NB4 (cell line): ENCODE results near the gene ZNF664.

Experiments
- DNase-seq: peaks from one replicate; pipeline ENCODE4 v3.0.0; 2010; ENCODE audit warnings: low read depth
- H3K4me3 ChIP-seq: one replicate; pipeline ENCODE4 v1.5.1; 2011; ENCODE audit warnings: mild to moderate bottlenecking, low read depth, low read length, moderate library complexity
- MYC ChIP-seq: IDR thresholded peaks from 2 replicates; pipeline ENCODE4 v1.6.1; 2011; ENCODE audit warnings: low read depth, low read length
- POLR2A ChIP-seq: IDR thresholded peaks from 2 replicates; pipeline ENCODE4 v1.6.1; 2011; ENCODE audit warnings: mild to moderate bottlenecking; ENCODE audit not compliant: insufficient read length; ENCODE audit errors: extremely low read depth
- TF ChIP-seq, protein P1 (sequence below): IDR thresholded peaks from one replicate; pipeline ENCODE4 v1.5.1; 2012; ENCODE audit warnings: low read depth, low read length
- TF ChIP-seq, protein P2 (sequence below): IDR thresholded peaks from 2 replicates; pipeline ENCODE4 v1.6.1; 2011; ENCODE audit warnings: low read depth, low read length

The ZNF664 gene

DNA sequence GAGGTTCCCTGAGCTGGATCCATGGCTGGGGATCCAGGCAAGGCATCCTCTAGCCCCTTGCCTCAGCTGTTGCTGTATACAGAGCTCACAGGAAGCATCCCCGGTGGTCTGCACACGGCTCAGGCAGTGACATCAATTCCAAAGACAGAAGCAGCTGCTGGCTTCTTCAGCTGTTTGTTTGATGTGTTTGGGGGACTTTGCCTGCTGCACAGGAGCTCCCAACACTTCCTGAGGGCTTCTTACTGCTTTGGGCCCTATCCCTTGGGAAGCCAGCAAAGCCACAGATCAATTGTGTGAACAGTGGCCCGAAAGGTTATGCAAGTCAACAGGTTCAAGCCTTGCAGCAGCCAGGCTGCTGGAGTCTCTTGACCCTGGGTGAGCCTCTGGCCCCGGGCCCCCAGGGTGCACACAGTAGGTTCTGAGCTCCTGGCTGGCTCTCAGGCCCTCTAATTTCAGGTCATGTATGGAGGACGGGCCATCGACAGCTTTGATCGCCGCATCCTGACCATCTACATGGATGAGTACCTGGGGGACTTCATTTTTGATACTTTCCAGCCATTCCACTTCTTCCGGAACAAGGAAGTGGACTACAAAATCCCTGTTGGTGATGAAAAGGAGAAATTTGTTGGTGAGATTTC, 43.0 kb upstream of the ZNF664 start:
- DNase-seq = no peak
- TF ChIP-seq POLR2A (no peak), MYC (no peak)
- TF ChIP-seq, protein P1, sequence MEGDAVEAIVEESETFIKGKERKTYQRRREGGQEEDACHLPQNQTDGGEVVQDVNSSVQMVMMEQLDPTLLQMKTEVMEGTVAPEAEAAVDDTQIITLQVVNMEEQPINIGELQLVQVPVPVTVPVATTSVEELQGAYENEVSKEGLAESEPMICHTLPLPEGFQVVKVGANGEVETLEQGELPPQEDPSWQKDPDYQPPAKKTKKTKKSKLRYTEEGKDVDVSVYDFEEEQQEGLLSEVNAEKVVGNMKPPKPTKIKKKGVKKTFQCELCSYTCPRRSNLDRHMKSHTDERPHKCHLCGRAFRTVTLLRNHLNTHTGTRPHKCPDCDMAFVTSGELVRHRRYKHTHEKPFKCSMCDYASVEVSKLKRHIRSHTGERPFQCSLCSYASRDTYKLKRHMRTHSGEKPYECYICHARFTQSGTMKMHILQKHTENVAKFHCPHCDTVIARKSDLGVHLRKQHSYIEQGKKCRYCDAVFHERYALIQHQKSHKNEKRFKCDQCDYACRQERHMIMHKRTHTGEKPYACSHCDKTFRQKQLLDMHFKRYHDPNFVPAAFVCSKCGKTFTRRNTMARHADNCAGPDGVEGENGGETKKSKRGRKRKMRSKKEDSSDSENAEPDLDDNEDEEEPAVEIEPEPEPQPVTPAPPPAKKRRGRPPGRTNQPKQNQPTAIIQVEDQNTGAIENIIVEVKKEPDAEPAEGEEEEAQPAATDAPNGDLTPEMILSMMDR = no peak
- TF ChIP-seq, protein P2, sequence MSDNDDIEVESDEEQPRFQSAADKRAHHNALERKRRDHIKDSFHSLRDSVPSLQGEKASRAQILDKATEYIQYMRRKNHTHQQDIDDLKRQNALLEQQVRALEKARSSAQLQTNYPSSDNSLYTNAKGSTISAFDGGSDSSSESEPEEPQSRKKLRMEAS = no peak

DNA sequence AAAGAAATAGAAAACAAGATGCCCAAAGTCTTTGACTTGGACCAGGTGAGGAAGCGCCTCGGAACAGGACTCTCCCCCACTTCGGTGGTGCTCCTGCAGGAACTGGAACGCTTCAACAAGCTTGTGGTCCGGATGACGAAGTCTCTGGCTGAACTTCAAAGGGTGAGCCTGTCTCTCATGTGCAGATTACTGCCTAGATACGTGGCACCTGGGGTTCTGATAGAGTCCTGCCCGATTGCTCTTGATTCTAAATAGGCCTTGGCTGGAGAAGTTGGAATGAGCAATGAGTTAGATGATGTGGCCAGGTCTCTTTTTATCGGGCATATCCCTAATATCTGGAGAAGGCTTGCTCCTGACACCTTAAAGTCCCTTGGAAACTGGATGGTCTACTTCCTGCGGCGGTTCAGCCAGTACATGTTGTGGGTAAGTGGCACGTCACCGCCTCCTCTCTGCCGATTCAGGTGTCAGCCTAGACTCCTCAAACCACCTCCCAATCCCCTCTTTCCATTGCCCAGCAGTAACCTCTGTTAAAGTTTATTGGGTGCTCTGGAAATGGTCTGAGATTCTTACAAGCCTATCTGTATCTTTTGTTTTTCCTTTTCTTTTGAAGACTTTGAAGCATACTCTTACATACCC, 41.2 kb upstream of the ZNF664 start:
- no peak for DNase-seq
- H3K4me3 ChIP-seq = no peak overlapping the region
- no peak for TF ChIP-seq MYC

More for the DNA sequence above, 43.0 kb upstream of the ZNF664 start:
- no peak overlapping the region for H3K4me3 ChIP-seq

DNA sequence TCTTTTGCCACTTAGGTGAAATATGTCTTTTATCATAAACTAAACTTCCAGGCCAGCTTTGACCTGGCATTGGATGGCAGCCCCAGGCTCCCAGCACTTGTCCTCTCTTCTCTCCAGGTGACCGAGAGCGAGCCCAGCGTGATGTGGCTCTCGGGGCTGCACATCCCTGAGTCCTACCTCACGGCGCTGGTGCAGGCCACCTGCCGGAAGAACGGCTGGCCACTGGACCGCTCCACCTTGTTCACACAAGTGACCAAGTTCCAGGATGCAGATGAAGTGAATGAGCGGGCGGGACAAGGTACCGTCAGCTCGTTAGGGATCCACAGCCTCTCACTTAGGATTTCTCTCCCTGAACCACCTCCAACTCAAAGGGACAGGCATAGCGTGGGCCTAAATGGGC, 39.8 kb upstream of the ZNF664 start:
- TF ChIP-seq POLR2A (no peak), MYC (no peak)
- TF ChIP-seq, protein P1 = no peak
- TF ChIP-seq, protein P2 = no peak
- no peak for DNase-seq
- H3K4me3 ChIP-seq = no peak overlapping the region

DNA sequence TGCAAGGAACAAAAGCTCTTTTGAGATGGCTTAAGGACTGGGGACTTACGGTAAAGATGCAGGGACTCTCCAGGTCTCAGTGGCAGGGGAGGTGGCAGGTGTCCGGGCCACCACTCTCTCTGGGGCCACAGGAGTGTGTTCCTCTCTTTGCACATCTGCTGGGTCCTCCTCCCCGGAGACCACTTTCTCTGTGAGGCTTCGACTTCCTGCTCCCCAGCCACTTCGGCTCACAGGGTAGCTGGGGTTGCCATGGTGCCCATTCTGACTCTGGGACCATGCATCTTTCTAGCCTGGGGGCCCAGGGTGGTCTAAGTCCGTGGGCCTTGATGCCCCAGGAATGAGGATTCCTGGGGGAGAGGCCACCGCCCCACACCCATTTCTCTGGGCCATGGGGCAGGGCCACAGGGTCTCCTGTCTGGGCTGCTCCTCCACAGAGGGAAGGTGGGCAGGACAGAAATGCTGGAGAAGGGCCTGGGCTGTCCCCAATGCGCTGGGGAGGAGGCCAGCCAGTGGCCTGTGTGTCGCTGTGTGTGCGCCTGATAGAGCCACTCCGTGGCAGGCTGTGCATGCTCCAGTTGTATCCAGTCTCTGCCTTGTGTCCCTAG, 38.9 kb upstream of the ZNF664 start:
- no peak overlapping the region for H3K4me3 ChIP-seq
- TF ChIP-seq, protein P2 = no peak
- TF ChIP-seq POLR2A (no peak), MYC (no peak)
- TF ChIP-seq, protein P1 = no peak
- peak; percentile 54 for DNase-seq

DNA sequence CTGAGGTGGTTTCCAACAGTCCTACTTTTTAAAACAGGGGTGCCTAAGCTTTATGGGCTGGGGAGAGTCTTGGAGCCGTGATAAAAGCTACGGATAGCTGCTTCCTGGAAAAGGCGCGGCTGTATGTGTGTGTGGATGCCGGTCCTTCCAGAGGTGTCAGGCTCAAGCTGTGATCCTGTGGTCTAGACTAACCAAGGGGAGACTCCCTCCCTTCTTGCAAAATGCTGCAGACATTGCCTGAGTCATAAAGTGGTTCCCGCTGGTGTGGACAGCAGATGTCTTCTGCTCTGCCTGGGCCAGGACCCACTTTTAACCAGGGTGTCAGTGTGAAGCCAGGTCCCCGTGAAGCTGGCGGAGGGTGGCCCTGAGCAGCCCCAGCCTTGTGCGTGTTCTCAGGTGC, 38.2 kb upstream of the ZNF664 start:
- DNase-seq = peak; percentile 94
- H3K4me3 ChIP-seq = no peak overlapping the region
- TF ChIP-seq, protein P2 = peak; percentile 83
- peak; percentile 88 for TF ChIP-seq MYC
- TF ChIP-seq, protein P1 = no peak

DNA sequence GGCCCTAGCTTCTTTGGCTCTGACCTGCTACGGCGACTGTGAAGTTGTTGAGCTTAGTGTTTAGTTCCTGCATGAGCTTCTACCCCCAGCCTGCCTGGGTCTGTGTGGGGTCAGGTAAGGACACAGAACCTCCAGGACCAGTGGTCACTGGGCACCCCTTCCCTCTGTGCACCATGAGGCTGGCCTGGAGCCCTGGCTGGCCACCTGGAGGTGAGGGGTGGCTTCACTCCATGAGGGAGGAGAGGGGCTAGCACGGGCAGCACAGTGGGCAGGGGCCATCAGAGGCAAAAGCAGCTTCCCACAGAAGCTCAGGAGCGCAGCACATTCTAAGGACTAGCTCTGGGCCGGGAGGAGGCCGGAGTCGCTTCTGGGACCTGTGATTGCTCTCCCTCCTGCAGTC, 37.1 kb upstream of the ZNF664 start:
- no peak for DNase-seq
- TF ChIP-seq, protein P1 = no peak

More for the DNA sequence above, 37.1 kb upstream of the ZNF664 start:
- H3K4me3 ChIP-seq = no peak overlapping the region
